Thyroid gland (tissue), 4 donors: ENCODE results near the gene SLC25A42. TPM values are rescaled to one million over a fixed set of nuclear protein-coding genes. Genes with fewer than 3 reads are reported as not detected.

Experiments
- DNase-seq, 2 donors: peaks; one replicate each; pipeline ENCODE4 v3.0.0-alpha.2; 2019
- H3K27ac ChIP-seq, 3 donors: fragments of 200-600 bp; sonication (generic); 1 replicate in 2 of 3; 2 replicates in 1 of 3; pipeline ENCODE4 v1.5.1; 2016 to 2019; ENCODE audit warnings: mild to moderate bottlenecking in 1 of 3, moderate library complexity in 1 of 3
- H3K27me3 ChIP-seq: fragments of 200-600 bp; sonication (generic); one replicate; pipeline ENCODE4 v1.5.1; 2019
- H3K36me3 ChIP-seq, 2 donors: fragments of 200-600 bp; sonication (generic); one replicate each; pipeline ENCODE4 v1.5.1; 2016 to 2019
- H3K4me1 ChIP-seq, 2 donors: fragments of 200-600 bp; sonication (generic); one replicate each; pipeline ENCODE4 v1.5.1; 2017 to 2019
- H3K4me3 ChIP-seq, 3 donors: fragments of 200-600 bp; sonication (generic); replicated peaks in 1 of 3; 1 replicate in 2 of 3; 2 replicates in 1 of 3; pipeline ENCODE4 v1.5.1; 2016; ENCODE audit warnings: mild to moderate bottlenecking in 1 of 3
- H3K9me3 ChIP-seq: fragments of 200-600 bp; sonication (generic); one replicate; pipeline ENCODE4 v1.5.1; 2017
- POLR2A ChIP-seq, 2 donors: fragments of 450-650 bp; IDR thresholded peaks; one replicate each; pipeline ENCODE4 v1.6.1; 2017; ENCODE audit warnings: antibody characterized with exemption in 2 of 2, mild to moderate bottlenecking in 2 of 2, moderate library complexity in 1 of 2
- WGBS, 2 donors: methylation state at CpG; one replicate each; pipeline ENCODE4 v1.1.5; 2017; 5-methylcytosine and 5-hydroxymethylcytosine counted together
- intact Hi-C: fragments of 100-400 bp; cut with DNase I; formaldehyde crosslinking; loops from one replicate; pipeline ENCODE4 v1.15.1; 2023
- total RNA-seq, 4 donors: library from RNA; depleted of rRNA; stranded (reverse); fragments of >200 nt; gene quantifications; one replicate each; pipeline ENCODE4 v1.2.3, GENCODE V29; 2016
- TF ChIP-seq, protein P1 (sequence below), 6 experiments: fragments of 200-600 bp in 3 of 6; fragments of 450-650 bp in 3 of 6; sonication (generic) in 3 of 6; IDR thresholded peaks; one replicate each; pipeline ENCODE4 v1.5.1; 2016 to 2019; ENCODE audit warnings: antibody characterized with exemption in 6 of 6, mild to moderate bottlenecking in 2 of 6, inconsistent platforms in 1 of 6, moderate library complexity in 1 of 6

The SLC25A42 gene
- total RNA-seq, 4 donors from 2014 or later = 28.0 to 43.9 (median 33.9) TPM

DNA sequence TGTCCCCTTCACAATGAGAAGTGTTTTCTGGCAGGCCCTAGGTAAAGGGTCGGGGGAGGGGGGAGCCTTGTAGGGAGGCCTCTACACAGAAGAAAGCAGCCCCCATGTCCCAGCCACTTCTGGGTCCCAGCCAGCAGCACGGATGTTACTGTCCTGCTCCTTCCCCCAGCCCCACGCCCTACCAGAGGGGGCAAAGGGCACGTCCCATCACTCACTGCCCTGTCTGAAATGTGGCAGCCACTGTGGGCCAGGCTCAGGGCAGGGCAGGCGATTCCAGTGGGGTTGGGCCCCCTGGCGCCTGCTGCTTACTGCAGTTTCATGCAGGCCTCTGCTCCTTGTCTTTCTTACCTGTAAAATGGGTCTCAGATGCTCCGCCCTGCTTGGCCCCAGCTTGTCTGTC is 6.1 kb upstream of the SLC25A42 start:
- H3K27me3 ChIP-seq = no peaks in the 10 kb centered on the region
- intact Hi-C loops = loop anchor here (5.0 kb wide), 1 partner anchor 50 kb away; no protein-coding TSS in a partner anchor
- H3K4me3 ChIP-seq = no peak overlapping the region
- H3K36me3 ChIP-seq = peaks cover 16 to 25% of the 10 kb centered on the region in 2 donors
- no peak overlapping the region for H3K27ac ChIP-seq
- WGBS, 2 donors = 87 to 93% methylated on average over 6 to 7 of the region's 7 CpGs
- H3K4me1 ChIP-seq = peaks cover 33 to 44% of the 10 kb centered on the region in 2 donors
- no peak for TF ChIP-seq POLR2A (IDR thresholded peaks at IDR 0.05)
- no peak for DNase-seq
- H3K9me3 ChIP-seq = no peaks in the 10 kb centered on the region

DNA sequence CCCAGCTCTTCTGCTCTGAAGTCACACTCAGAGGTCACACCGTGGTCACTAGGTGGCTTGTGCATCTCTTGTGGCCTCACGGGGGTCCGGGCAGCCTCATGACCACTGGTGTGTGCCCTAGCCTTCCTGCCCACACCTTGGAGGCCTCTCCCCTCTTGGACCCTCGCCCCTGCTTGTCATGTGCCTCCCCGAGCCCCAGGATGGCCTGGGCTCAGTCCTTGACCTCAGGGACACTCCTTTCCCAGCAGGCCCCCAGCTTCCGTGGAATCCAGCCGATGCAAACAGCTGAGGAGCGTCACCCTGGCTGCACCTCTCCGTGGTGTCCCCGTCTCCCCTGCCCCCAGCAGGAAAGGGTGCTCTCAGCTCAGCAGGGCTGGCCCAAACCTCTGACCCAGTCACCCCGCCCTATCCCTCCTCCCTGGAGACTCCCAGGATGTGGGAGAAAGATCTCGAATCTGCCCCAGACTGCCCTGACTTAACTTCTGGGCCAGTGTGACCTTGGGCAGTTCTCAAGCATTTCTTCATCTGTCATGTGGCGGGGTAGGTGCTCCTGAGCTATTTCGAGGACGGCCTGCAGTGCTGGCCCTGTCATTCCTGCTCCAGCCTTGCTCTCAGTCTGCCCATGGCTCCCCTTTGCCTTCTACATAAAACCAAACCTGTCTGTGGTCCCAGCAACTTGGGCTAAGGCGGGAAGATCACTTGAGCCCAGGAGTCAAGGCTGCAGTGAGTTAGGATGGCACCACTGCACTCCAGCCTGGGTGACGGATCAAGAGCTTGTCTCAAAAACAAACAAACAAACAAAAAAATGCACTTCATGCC is 4.6 kb upstream of the SLC25A42 start:
- 75 to 82% methylated on average over 17 of the region's 17 CpGs for WGBS, 2 donors
- intact Hi-C loops = loop anchor here (5.0 kb wide), 1 partner anchor 48 kb away; no protein-coding TSS in a partner anchor
- peak overlapping the region; percentile 50 to 92 (median 77) for H3K27ac ChIP-seq
- no peaks in the 10 kb centered on the region for H3K9me3 ChIP-seq
- H3K27me3 ChIP-seq = no peaks in the 10 kb centered on the region
- H3K36me3 ChIP-seq = peaks cover 14 to 23% of the 10 kb centered on the region in 2 donors
- DNase-seq = no peak
- H3K4me1 ChIP-seq = peaks cover 39 to 49% of the 10 kb centered on the region in 2 donors
- H3K4me3 ChIP-seq = no peak overlapping the region
- TF ChIP-seq, protein P1, sequence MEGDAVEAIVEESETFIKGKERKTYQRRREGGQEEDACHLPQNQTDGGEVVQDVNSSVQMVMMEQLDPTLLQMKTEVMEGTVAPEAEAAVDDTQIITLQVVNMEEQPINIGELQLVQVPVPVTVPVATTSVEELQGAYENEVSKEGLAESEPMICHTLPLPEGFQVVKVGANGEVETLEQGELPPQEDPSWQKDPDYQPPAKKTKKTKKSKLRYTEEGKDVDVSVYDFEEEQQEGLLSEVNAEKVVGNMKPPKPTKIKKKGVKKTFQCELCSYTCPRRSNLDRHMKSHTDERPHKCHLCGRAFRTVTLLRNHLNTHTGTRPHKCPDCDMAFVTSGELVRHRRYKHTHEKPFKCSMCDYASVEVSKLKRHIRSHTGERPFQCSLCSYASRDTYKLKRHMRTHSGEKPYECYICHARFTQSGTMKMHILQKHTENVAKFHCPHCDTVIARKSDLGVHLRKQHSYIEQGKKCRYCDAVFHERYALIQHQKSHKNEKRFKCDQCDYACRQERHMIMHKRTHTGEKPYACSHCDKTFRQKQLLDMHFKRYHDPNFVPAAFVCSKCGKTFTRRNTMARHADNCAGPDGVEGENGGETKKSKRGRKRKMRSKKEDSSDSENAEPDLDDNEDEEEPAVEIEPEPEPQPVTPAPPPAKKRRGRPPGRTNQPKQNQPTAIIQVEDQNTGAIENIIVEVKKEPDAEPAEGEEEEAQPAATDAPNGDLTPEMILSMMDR (IDR thresholded peaks at IDR 0.05) = no peak
- TF ChIP-seq POLR2A (IDR thresholded peaks at IDR 0.05) = no peak

DNA sequence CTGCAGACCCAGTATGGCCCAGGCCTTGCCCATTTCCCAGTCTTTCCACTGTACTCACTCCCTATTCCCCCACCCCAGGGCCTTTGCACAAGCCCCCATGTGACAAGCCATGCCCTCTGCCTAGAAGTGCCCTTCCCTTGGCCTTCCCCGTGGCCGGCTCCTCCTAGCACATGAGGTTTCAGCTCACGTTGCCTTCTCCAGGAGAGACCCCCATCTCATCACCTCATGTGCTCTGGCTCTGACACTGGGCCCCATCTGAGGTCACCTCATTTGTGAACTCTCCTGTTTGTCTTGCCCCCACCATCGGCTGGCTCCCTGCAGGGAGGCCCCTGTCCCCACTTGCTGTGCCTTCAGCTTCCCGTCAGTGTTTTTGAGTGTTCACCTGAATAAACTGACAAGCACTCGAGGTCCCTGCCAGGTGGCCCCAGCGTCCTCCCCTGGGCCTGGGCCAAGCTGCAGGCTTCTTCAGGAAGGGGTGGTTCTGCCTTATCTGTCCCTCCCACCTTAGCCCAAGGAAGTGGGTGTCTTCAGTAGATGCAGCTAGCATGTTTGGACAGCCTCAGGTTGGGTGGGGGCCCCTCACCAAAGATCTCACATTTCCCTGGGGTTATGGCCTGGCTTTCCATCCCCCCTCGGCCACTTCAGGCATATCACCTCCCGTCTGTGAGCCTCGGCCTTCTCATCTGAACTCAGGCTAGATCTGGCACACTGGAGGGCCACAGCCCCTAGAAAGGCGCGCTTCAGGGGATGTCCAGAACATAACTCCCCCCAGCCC is 3.8 kb upstream of the SLC25A42 start:
- Histone ChIP-seq H3K36me3 (peaks cover 6 to 15% of the 10 kb centered on the region in 2 donors), H3K4me3 (no peak overlapping the region), H3K9me3 (no peaks in the 10 kb centered on the region), H3K27ac (peak overlapping the region; percentile 50 to 92 (median 77)), H3K27me3 (no peaks in the 10 kb centered on the region), H3K4me1 (peaks cover 39 to 54% of the 10 kb centered on the region in 2 donors)
- intact Hi-C loops = loop anchor here (5.0 kb wide), 1 partner anchor 47 kb away; no protein-coding TSS in a partner anchor
- DNase-seq = peak; percentile 88 to 89
- TF ChIP-seq, protein P1 (IDR thresholded peaks at IDR 0.05) = peak in 1 of 6 experiments; percentile 4
- no peak for TF ChIP-seq POLR2A (IDR thresholded peaks at IDR 0.05)
- 48 to 58% methylated on average over 9 to 12 of the region's 12 CpGs for WGBS, 2 donors

DNA sequence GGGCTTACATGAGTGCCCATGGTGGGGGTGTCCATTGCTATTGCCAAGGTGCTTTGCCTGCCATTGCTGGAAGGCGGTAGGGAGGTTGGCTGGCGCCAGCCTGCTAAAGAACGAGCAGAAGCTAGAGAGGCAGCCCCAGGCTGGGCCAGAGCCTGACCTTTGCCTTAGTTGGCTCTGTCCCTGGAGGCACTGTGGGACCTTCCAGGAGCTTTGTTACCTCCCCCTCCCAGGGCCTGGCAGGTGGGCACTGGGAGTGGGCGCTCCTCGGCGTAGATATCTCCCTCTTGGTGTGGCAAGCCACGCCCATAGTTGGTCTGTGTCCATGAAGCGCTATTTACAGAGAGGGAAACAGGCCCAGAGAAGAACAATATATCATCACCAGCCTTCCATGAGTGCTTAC is 2.3 kb upstream of the SLC25A42 start:
- H3K27ac ChIP-seq = peak overlapping the region; percentile 42 to 92 (median 77)
- 56 to 62% methylated on average over 5 to 7 of the region's 8 CpGs for WGBS, 2 donors
- H3K4me1 ChIP-seq = peaks cover 45 to 66% of the 10 kb centered on the region in 2 donors
- H3K27me3 ChIP-seq = no peaks in the 10 kb centered on the region
- H3K36me3 ChIP-seq = peaks cover 0 to 6% of the 10 kb centered on the region in 2 donors
- no peak overlapping the region for H3K4me3 ChIP-seq
- intact Hi-C loops = no loop called here
- peak; percentile 73 to 79 for DNase-seq
- no peak for TF ChIP-seq POLR2A (IDR thresholded peaks at IDR 0.05)
- TF ChIP-seq, protein P1 (IDR thresholded peaks at IDR 0.05) = no peak
- no peaks in the 10 kb centered on the region for H3K9me3 ChIP-seq

DNA sequence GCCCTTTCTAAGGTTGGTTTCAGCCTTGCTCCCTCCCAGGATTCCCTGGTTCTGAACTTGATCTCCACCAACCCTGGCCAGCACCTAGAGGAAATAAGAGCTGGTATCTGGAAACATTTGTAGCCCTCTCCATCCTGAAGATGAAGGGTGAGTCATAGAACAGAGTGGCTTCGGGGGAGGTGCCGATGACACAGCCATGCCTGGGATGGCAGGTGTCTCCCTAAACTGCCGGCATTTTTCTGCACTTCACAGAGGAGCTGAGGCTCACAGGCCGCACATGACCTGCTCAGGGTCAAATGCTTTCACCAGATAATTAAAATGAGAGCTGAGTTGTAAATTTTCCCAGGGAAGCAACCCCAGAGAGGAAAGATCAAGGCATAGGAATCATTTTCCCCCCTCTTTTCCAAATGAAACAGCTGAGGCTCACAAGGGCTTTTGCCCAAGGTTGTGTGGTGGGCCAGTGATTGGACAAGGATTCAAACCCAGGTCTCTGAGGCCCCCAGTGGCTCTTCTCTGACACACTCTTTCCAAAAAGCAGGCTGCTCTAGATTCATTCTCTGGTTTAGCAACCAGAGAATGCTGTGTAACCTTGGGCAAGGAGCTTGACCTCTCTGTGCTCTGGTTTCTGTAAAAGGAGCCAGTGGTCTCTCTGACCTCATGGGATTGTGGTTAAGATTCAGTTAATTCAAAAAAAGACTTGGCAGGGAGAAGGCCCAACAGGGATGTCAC is 1.2 kb upstream of the SLC25A42 start:
- WGBS, 2 donors = 76 to 90% methylated on average over 2 to 4 of the region's 4 CpGs
- Histone ChIP-seq H3K27ac (peak overlapping the region in 2 of 3 donors; percentile 77 to 92), H3K27me3 (no peaks in the 10 kb centered on the region), H3K4me1 (peaks cover 53 to 77% of the 10 kb centered on the region in 2 donors), H3K36me3 (peaks cover 0 to 2% of the 10 kb centered on the region in 2 donors), H3K4me3 (peak overlapping the region in 1 of 3 donors; percentile 19), H3K9me3 (no peaks in the 10 kb centered on the region)
- peak; percentile 39 to 46 for DNase-seq
- intact Hi-C loops = no loop called here
- TF ChIP-seq POLR2A (IDR thresholded peaks at IDR 0.05) = no peak
- TF ChIP-seq, protein P1 (IDR thresholded peaks at IDR 0.05) = no peak
